ENCODE measurements around the gene PDGFD.

The PDGFD gene

DNA sequence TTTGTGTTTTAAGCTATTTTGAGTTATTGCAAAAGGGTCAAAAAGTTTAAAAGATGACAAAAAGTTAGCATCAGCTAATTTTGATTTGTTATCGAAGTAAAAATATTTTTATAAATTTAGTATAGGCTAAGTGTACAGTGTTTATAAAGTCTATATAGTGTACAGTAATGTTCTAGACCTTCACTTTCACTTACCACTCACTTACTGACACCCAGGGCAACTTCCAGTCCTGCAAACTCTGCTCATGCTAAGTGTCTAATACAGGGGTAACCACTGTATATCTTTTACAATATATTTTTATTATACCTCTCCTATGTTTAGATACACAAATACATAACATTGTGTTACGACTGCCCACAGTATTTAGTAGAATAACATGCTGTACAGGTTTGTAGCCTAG lies 59.7 kb downstream of the PDGFD start:
- Histone ChIP-seq H3K4me3 (ENCODE audit: severe bottlenecking) (no peak overlapping the region), H3K36me3 (ENCODE audit: low read depth) (no peaks in the 10 kb centered on the region), H3K9me3 (ENCODE audit: severe bottlenecking) (no peaks in the 10 kb centered on the region), H3K27ac (ENCODE audit: poor library complexity, severe bottlenecking) (no peak overlapping the region), H3K27me3 (ENCODE audit: insufficient read depth, poor library complexity, severe bottlenecking) (no peaks in the 10 kb centered on the region), H3K4me1 (ENCODE audit: insufficient read depth, poor library complexity, severe bottlenecking) (no peaks in the 10 kb centered on the region)
- DNase-seq (ENCODE audit: low spot score) (no peak), ATAC-seq (ENCODE audit: low read depth) (no peak)
- TF ChIP-seq, protein P1, sequence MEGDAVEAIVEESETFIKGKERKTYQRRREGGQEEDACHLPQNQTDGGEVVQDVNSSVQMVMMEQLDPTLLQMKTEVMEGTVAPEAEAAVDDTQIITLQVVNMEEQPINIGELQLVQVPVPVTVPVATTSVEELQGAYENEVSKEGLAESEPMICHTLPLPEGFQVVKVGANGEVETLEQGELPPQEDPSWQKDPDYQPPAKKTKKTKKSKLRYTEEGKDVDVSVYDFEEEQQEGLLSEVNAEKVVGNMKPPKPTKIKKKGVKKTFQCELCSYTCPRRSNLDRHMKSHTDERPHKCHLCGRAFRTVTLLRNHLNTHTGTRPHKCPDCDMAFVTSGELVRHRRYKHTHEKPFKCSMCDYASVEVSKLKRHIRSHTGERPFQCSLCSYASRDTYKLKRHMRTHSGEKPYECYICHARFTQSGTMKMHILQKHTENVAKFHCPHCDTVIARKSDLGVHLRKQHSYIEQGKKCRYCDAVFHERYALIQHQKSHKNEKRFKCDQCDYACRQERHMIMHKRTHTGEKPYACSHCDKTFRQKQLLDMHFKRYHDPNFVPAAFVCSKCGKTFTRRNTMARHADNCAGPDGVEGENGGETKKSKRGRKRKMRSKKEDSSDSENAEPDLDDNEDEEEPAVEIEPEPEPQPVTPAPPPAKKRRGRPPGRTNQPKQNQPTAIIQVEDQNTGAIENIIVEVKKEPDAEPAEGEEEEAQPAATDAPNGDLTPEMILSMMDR (IDR thresholded peaks at IDR 0.05; ENCODE audit: poor library complexity, severe bottlenecking) = no peak

DNA sequence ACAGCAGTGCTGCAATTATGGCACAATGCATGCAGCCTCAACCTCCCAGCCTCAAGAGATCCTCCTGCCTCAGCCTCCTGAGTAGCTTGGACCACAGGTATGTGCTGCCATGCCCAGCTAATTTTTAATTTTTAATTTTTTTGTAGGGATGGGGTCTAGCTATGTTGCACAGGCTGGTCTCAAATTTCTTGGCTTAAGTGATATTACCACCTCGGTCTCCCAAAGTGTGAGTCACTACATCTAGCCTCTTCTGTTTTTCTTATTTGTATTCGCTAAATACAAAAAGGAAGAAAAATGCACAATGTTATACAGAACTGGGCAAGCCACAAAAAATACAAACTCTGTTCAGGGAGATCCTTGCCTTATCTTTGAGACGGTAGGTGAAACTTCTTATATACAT lies 65.4 kb downstream of the PDGFD start:
- H3K27ac ChIP-seq (ENCODE audit: poor library complexity, severe bottlenecking) = no peak overlapping the region
- no peaks in the 10 kb centered on the region for H3K36me3 ChIP-seq (ENCODE audit: low read depth)
- ATAC-seq (ENCODE audit: low read depth) = no peak
- no peaks in the 10 kb centered on the region for H3K4me1 ChIP-seq (ENCODE audit: insufficient read depth, poor library complexity, severe bottlenecking)
- H3K27me3 ChIP-seq (ENCODE audit: insufficient read depth, poor library complexity, severe bottlenecking) = no peaks in the 10 kb centered on the region
- TF ChIP-seq, protein P1 (IDR thresholded peaks at IDR 0.05; ENCODE audit: poor library complexity, severe bottlenecking) = no peak
- H3K9me3 ChIP-seq (ENCODE audit: severe bottlenecking) = no peaks in the 10 kb centered on the region
- no peak overlapping the region for H3K4me3 ChIP-seq (ENCODE audit: severe bottlenecking)
- DNase-seq (ENCODE audit: low spot score) = no peak

DNA sequence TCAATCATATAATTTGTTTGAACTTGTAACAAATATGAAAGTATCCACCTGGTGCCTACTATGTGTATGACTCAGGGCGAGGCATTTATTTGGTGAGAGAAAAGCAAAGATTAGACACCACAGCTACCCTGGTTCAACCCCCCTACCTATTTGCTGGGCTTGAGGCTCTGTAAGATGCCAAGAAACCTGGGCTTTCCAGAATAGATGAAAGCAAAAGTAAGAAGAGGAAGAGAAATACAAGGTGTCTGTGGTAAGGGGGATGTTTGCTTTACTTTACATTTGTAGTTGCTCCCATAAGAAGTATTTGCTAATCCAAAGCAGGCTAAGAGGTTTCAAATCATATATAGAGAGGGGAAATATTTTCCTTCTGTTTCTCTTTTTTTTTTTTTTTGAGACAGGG lies 65.8 kb downstream of the PDGFD start:
- ATAC-seq (ENCODE audit: low read depth) = no peak

DNA sequence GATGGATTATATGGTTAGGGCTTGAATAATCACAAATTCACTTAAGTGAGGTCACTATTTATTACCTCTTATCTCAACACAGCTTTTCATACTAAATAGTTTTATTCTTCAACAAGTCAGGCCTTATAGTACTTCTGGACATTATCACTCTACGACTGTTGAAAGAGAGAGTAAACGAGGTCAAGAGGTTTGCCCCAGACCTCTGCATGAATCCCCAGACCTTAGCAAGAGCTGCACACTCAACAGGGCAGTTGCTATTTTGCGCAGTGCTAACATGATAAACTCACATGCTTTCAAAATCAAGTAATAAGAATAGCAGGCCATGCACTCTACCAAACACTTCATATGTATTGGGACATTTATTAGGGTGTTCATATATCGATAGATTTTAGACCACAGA lies 67.0 kb downstream of the PDGFD start:
- TF ChIP-seq, protein P1 (IDR thresholded peaks at IDR 0.05; ENCODE audit: poor library complexity, severe bottlenecking) = no peak
- Histone ChIP-seq H3K27me3 (ENCODE audit: insufficient read depth, poor library complexity, severe bottlenecking) (no peaks in the 10 kb centered on the region), H3K9me3 (ENCODE audit: severe bottlenecking) (no peaks in the 10 kb centered on the region), H3K4me1 (ENCODE audit: insufficient read depth, poor library complexity, severe bottlenecking) (no peaks in the 10 kb centered on the region), H3K4me3 (ENCODE audit: severe bottlenecking) (no peak overlapping the region), H3K27ac (ENCODE audit: poor library complexity, severe bottlenecking) (no peak overlapping the region), H3K36me3 (ENCODE audit: low read depth) (no peaks in the 10 kb centered on the region)
- no peak for DNase-seq (ENCODE audit: low spot score)
- ATAC-seq (ENCODE audit: low read depth) = no peak

More for the DNA sequence above, 65.8 kb downstream of the PDGFD start:
- H3K4me1 ChIP-seq (ENCODE audit: insufficient read depth, poor library complexity, severe bottlenecking) = no peaks in the 10 kb centered on the region
- no peaks in the 10 kb centered on the region for H3K27me3 ChIP-seq (ENCODE audit: insufficient read depth, poor library complexity, severe bottlenecking)
- no peak overlapping the region for H3K27ac ChIP-seq (ENCODE audit: poor library complexity, severe bottlenecking)
- no peak overlapping the region for H3K4me3 ChIP-seq (ENCODE audit: severe bottlenecking)
- no peaks in the 10 kb centered on the region for H3K36me3 ChIP-seq (ENCODE audit: low read depth)
- no peaks in the 10 kb centered on the region for H3K9me3 ChIP-seq (ENCODE audit: severe bottlenecking)
- TF ChIP-seq, protein P1 (IDR thresholded peaks at IDR 0.05; ENCODE audit: poor library complexity, severe bottlenecking) = no peak
- no peak for DNase-seq (ENCODE audit: low spot score)

DNA sequence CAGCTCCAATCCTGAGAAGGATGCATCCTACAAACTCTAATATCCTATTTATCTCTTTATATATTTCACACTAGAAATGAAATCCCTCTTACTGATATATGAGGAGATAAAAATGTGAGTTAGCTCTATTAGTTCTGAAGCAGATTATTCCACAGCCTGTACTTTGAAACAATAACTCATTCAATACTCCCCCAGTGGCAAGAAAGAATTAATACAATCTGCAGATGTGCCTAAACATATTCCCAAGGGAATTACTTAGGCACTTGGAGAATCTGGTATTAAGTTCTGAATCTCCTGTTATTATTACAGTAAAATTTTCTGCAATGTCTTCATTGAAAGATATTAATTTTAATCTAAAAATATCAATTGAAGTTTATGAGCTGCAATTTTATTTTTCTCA lies 68.2 kb downstream of the PDGFD start:
- ATAC-seq (ENCODE audit: low read depth) (no peak), DNase-seq (ENCODE audit: low spot score) (no peak)
- Histone ChIP-seq H3K9me3 (ENCODE audit: severe bottlenecking) (no peaks in the 10 kb centered on the region), H3K4me3 (ENCODE audit: severe bottlenecking) (no peak overlapping the region), H3K36me3 (ENCODE audit: low read depth) (no peaks in the 10 kb centered on the region), H3K4me1 (ENCODE audit: insufficient read depth, poor library complexity, severe bottlenecking) (no peaks in the 10 kb centered on the region), H3K27ac (ENCODE audit: poor library complexity, severe bottlenecking) (no peak overlapping the region), H3K27me3 (ENCODE audit: insufficient read depth, poor library complexity, severe bottlenecking) (no peaks in the 10 kb centered on the region)
- TF ChIP-seq, protein P1 (IDR thresholded peaks at IDR 0.05; ENCODE audit: poor library complexity, severe bottlenecking) = peak; percentile 9
